H1 (cell line): ENCODE data around the gene RASGEF1C. TPM values are rescaled to one million over a fixed set of nuclear protein-coding genes. Genes with fewer than 3 reads are reported as not detected.
A peak's percentile ranks its signal among the peaks of the same experiment; 100 is the strongest.

Experiments
- CTCF ChIA-PET: fragments of 300-600 bp; sonication (Branson Sonifier 250); formaldehyde crosslinking; loops from one replicate; lab custom pipeline; 2021; ENCODE audit not compliant: partially characterized antibody; lab: Charles Lee
- POLR2A ChIA-PET: fragments of 300-600 bp; sonication (Branson Sonifier 250); formaldehyde crosslinking; loops from one replicate; lab custom pipeline; 2021; ENCODE audit warnings: inconsistent platforms; ENCODE audit not compliant: partially characterized antibody; lab: Charles Lee
- DNase-seq, 2 experiments: peaks; one replicate each; pipeline versions ENCODE4 v3.0.0 to v3.0.0-alpha.2; 2010 to 2022; ENCODE audit warnings: low spot score in 2 of 2, low read depth in 1 of 2, mixed read lengths in 1 of 2
- FAIRE-seq: peaks from 2 replicates; lab custom pipeline; 2011; peaks lifted over from hg19 to GRCh38; lab: Jason Lieb, UNC
- H2AFZ ChIP-seq: 2 replicates; pipeline ENCODE4 v1.8.1; 2012; ENCODE audit warnings: low read length, inconsistent platforms
- H2AK5ac ChIP-seq: 2 replicates; pipeline ENCODE4 v1.6.1; 2013; ENCODE audit warnings: low read depth, low read length
- H2BK120ac ChIP-seq: replicated peaks from 2 replicates; pipeline ENCODE3; 2013; ENCODE audit warnings: low read depth, low read length, inconsistent platforms
- H2BK12ac ChIP-seq: 2 replicates; pipeline ENCODE4 v1.6.1; 2013; ENCODE audit warnings: low read depth, low read length
- H2BK15ac ChIP-seq: 2 replicates; pipeline ENCODE4 v1.6.1; 2013; ENCODE audit warnings: low read length
- H2BK20ac ChIP-seq: 2 replicates; pipeline ENCODE4 v1.6.1; 2013; ENCODE audit warnings: low read length
- H2BK5ac ChIP-seq: 2 replicates; pipeline ENCODE4 v1.6.1; 2013; ENCODE audit warnings: low read depth, low read length
- H3K14ac ChIP-seq: 2 replicates; pipeline ENCODE4 v1.6.1; 2013; ENCODE audit warnings: inconsistent platforms; ENCODE audit not compliant: insufficient read length
- H3K18ac ChIP-seq: 2 replicates; pipeline ENCODE4 v1.6.1; 2013; ENCODE audit warnings: low read length; ENCODE audit errors: extremely low read depth
- H3K23ac ChIP-seq: 2 replicates; pipeline ENCODE4 v1.6.1; 2013; ENCODE audit warnings: inconsistent platforms; ENCODE audit not compliant: insufficient read length
- H3K23me2 ChIP-seq: 2 replicates; pipeline ENCODE4 v1.6.1; 2013; ENCODE audit warnings: low read depth, low read length
- H3K27ac ChIP-seq: 2 replicates; pipeline ENCODE4 v1.6.1; 2011; ENCODE audit warnings: low read depth, low read length, inconsistent platforms
- H3K27me3 ChIP-seq, 4 experiments: replicated peaks in 1 of 4; 1 replicate in 1 of 4; 2 replicates in 3 of 4; pipeline versions ENCODE4 v1.6.1 to v1.8.1; 2011 to 2013; ENCODE audit warnings: low read length in 3 of 4, mild to moderate bottlenecking in 3 of 4, inconsistent platforms in 2 of 4, mixed read lengths in 2 of 4, moderate library complexity in 1 of 4; ENCODE audit not compliant: control insufficient read depth in 3 of 4, insufficient read depth in 3 of 4; ENCODE audit errors: extremely low read depth in 1 of 4
- H3K36me3 ChIP-seq, 4 experiments: 2 replicates each; pipeline versions ENCODE4 v1.6.1 to v1.8.1; 2011 to 2013; ENCODE audit warnings: mild to moderate bottlenecking in 4 of 4, low read length in 3 of 4, moderate library complexity in 2 of 4, control low read depth in 1 of 4, inconsistent platforms in 1 of 4; ENCODE audit not compliant: insufficient read depth in 4 of 4, control insufficient read depth in 2 of 4
- H3K4ac ChIP-seq: replicated peaks from 2 replicates; pipeline ENCODE3; 2013; ENCODE audit warnings: low read length, low read depth, mixed read lengths, inconsistent platforms; ENCODE audit not compliant: insufficient read length
- H3K4me1 ChIP-seq, 4 experiments: replicated peaks in 1 of 4; 1 replicate in 1 of 4; 2 replicates in 3 of 4; pipeline versions ENCODE4 v1.6.1 to v1.8.1; 2011 to 2013; ENCODE audit warnings: low read length in 3 of 4, inconsistent platforms in 2 of 4, mixed read lengths in 1 of 4; ENCODE audit not compliant: insufficient read depth in 4 of 4, control insufficient read depth in 3 of 4
- H3K4me2 ChIP-seq, 2 experiments: 2 replicates each; pipeline versions ENCODE4 v1.6.1 to v1.8.1; 2011 to 2013; ENCODE audit warnings: low read depth in 2 of 2, low read length in 2 of 2, control low read depth in 1 of 2, inconsistent platforms in 1 of 2, mild to moderate bottlenecking in 1 of 2; ENCODE audit not compliant: insufficient read depth in 1 of 2
- H3K4me3 ChIP-seq, 4 experiments: fragments of 200-600, 300-600 bp in 1 of 4; sonication (generic), shearing (Covaris generic), sonication (Bioruptor Twin) in 1 of 4; 2 replicates each; pipeline versions ENCODE4 v1.5.1 to v1.8.1; 2011 to 2016; ENCODE audit warnings: low read length in 4 of 4, low read depth in 3 of 4, control low read depth in 2 of 4, inconsistent platforms in 2 of 4, mild to moderate bottlenecking in 2 of 4, mixed read lengths in 1 of 4, moderate library complexity in 1 of 4; ENCODE audit not compliant: insufficient read depth in 2 of 4; ENCODE audit errors: extremely low read depth in 1 of 4
- H3K56ac ChIP-seq: replicated peaks from 2 replicates; pipeline ENCODE3; 2013; ENCODE audit warnings: low read depth, mild to moderate bottlenecking, mixed read lengths, low read length, inconsistent platforms; ENCODE audit not compliant: insufficient read length
- H3K79me1 ChIP-seq: 2 replicates; pipeline ENCODE4 v1.6.1; 2013; ENCODE audit warnings: low read depth, low read length, control low read depth
- H3K79me2 ChIP-seq, 2 experiments: 2 replicates each; pipeline versions ENCODE4 v1.6.1 to v1.8.1; 2012 to 2013; ENCODE audit warnings: low read length in 2 of 2, mild to moderate bottlenecking in 2 of 2, inconsistent platforms in 1 of 2; ENCODE audit not compliant: insufficient read depth in 2 of 2, control insufficient read depth in 1 of 2
- H3K9ac ChIP-seq, 4 experiments: replicated peaks in 1 of 4; 1 replicate in 1 of 4; 2 replicates in 3 of 4; pipeline versions ENCODE4 v1.6.1 to v1.8.1; 2011 to 2013; ENCODE audit warnings: low read depth in 3 of 4, low read length in 3 of 4, control low read depth in 2 of 4, mild to moderate bottlenecking in 2 of 4, moderate library complexity in 2 of 4, inconsistent platforms in 1 of 4; ENCODE audit errors: extremely low read depth in 1 of 4
- H3K9me3 ChIP-seq, 2 experiments: 2 replicates each; pipeline versions ENCODE4 v1.6.1 to v1.8.1; 2012 to 2013; ENCODE audit warnings: mild to moderate bottlenecking in 2 of 2, moderate library complexity in 2 of 2, control low read depth in 1 of 2, inconsistent platforms in 1 of 2, low read depth in 1 of 2, low read length in 1 of 2, mixed read lengths in 1 of 2; ENCODE audit not compliant: insufficient read depth in 2 of 2
- H4K20me1 ChIP-seq, 2 experiments: replicated peaks in 1 of 2; 2 replicates each; pipeline versions ENCODE3 to v1.8.1; 2011 to 2013; ENCODE audit warnings: inconsistent platforms in 2 of 2, low read length in 2 of 2, mild to moderate bottlenecking in 1 of 2; ENCODE audit not compliant: insufficient read depth in 2 of 2, control insufficient read depth in 1 of 2
- H4K5ac ChIP-seq: 2 replicates; pipeline ENCODE4 v1.6.1; 2013; ENCODE audit warnings: low read length, low read depth, mixed read lengths, inconsistent platforms; ENCODE audit not compliant: insufficient read length
- H4K8ac ChIP-seq: 2 replicates; pipeline ENCODE4 v1.8.0; 2013; ENCODE audit warnings: mild to moderate bottlenecking, moderate library complexity, low read length, inconsistent platforms; ENCODE audit not compliant: insufficient read depth; ENCODE audit errors: extremely low read depth
- H4K91ac ChIP-seq: replicated peaks from 2 replicates; pipeline ENCODE3; 2013; ENCODE audit warnings: low read length, mixed read lengths, inconsistent platforms; ENCODE audit not compliant: insufficient read length
- TBP ChIP-seq: IDR thresholded peaks from 2 replicates; pipeline ENCODE4 v1.6.1; 2011; ENCODE audit warnings: low read depth, low read length, improper control_type of control experiment
- WGBS, 2 experiments: shearing (Covaris generic) in 1 of 2; methylation state at CpG; one replicate each; pipeline versions ENCODE4 v1.1.6 to v1.1.7; 2013 to 2015; ENCODE audit warnings: low lambda C conversion rate in 2 of 2, mixed read lengths in 2 of 2, inconsistent platforms in 1 of 2, low coverage in 1 of 2, missing lambda C conversion rate in 1 of 2; ENCODE audit not compliant: insufficient replicate concordance in 2 of 2, insufficient coverage in 1 of 2, insufficient read length in 1 of 2; ENCODE audit errors: extremely low coverage in 1 of 2, missing lambda C conversion rate in 1 of 2; 5-methylcytosine and 5-hydroxymethylcytosine counted together
- polyA plus RNA-seq, 7 experiments: library from polyadenylated mRNA; depleted of rRNA in 3 of 7; stranded (reverse) in 5 of 7; unstranded in 2 of 7; fragments of >200 nt in 5 of 7; fragments of 200-250 nt in 2 of 7; gene quantifications; 1 replicate in 5 of 7; 2 replicates in 1 of 7; 4 replicates in 1 of 7; pipeline versions ENCODE4 v1.2.1 to v1.2.3, GENCODE V29; 2011 to 2013; ENCODE audit warnings: missing spikeins in 2 of 7, mixed read lengths in 2 of 7
- total RNA-seq: library from RNA; stranded (reverse); fragmentation: NEBNext Ultra II Directional; extraction: Animal tissue kit (Norgen Biotek cat#: 25700); gene quantifications from 2 replicates; pipeline ENCODE4 v1.2.1, GENCODE V29; 2021
- TF ChIP-seq, protein P1 (sequence below): IDR thresholded peaks from 2 replicates; pipeline ENCODE4 v1.6.1; 2011; ENCODE audit warnings: low read depth, mild to moderate bottlenecking, low read length; ENCODE audit not compliant: insufficient read depth

Gene RASGEF1C
- total and polyA plus RNA-seq, 2 of the 8 experiments (the other 6 are each of a cell fraction or from before 2014, with no cell fraction given) = 0.26 to 0.61 TPM

DNA sequence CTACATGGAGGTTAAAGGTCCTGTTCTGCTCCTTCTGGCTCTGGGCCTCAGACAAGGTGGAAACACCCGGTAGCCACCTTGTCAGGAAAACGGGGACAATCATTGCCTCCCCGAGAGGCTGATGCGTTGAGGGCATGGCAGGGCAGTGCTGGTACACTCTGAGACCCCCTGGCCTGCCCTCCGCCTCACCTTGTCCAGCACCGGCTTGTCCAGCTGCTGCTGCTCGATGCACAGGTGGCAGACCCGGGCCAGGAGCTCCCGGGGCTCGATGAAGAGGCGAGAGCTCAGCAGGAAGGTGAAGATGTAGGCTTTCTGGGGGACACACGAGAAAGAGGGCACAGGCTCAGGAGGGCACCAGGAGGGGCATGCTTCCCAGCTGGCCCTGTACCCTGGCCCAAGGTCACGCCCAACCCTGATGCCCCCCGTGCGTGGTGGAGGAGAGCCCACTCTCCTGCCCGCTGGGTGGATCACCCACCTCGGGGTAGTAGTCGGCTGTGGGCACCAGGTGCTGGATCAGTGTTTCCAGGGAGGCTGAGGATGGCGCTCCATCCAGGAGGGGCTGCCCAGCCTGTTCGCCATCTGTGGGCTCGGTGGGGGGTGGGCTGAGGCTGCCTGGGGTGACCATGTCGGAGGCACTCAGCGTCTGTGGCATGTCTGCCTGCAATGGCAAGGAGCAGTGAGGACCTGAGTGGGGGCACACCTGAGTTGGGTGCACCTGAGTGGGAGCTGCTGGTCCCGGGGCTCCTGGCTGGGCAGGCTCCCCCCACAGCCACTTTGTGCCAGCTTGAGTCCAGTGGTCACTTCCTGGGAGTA, 71.4 kb downstream of the RASGEF1C start:
- no peak for FAIRE-seq
- Histone ChIP-seq H2AFZ (no peak overlapping the region), H3K23me2 (peaks cover 3% of the 10 kb centered on the region; the same call in 1 of the 2 replicates), H2AK5ac (no peak overlapping the region), H2BK15ac (no peak overlapping the region), H3K18ac (no peak overlapping the region), H3K23ac (no peak overlapping the region), H3K9me3 (no peaks in the 10 kb centered on the region), H3K79me1 (no peaks in the 10 kb centered on the region), H3K4me3 (no peak overlapping the region), H4K91ac (no peak overlapping the region), H3K27ac (no peak overlapping the region), H3K36me3 (no peaks in the 10 kb centered on the region), H2BK5ac (no peak overlapping the region), H2BK12ac (no peak overlapping the region), H4K5ac (no peak overlapping the region), H3K14ac (no peak overlapping the region), H3K27me3 (0 out of 7 replicates have a peak, but pooled peaks cover 0 to 2% (median 0%) of the 10 kb centered on the region in 4 experiments), H4K8ac (no peak overlapping the region), H3K79me2 (no peaks in the 10 kb centered on the region), H3K56ac (no peak overlapping the region), H3K4ac (no peak overlapping the region), H2BK120ac (no peak overlapping the region), H3K4me1 (no peaks in the 10 kb centered on the region; a peak in 1 of 7 replicates), H4K20me1 (no peaks in the 10 kb centered on the region), H3K4me2 (no peak overlapping the region), H3K9ac (no peak overlapping the region)
- ChIA-PET POLR2A (no interaction called here), CTCF (interaction anchor here (0.8 to 1.6 kb wide), 5 partner anchors 21 to 229 kb away, joined by 3 to 4 read pairs (median 3); no protein-coding TSS in a partner anchor)
- 94% methylated on average over 20 of the region's 24 CpGs; no CpG with 5 or more reads in 1 of the 2 experiments for WGBS, 2 experiments
- peak in 1 of 2 experiments; percentile 43 for DNase-seq
- TF ChIP-seq, protein P1, sequence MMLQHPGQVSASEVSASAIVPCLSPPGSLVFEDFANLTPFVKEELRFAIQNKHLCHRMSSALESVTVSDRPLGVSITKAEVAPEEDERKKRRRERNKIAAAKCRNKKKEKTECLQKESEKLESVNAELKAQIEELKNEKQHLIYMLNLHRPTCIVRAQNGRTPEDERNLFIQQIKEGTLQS = no peak
- no peak for TF ChIP-seq TBP
- TF ChIP-seq, all 59 proteins: peak for 0
- H2BK20ac ChIP-seq = no peak overlapping the region
